ENCODE measurements around the gene SEH1L. TPM values are rescaled to one million over a fixed set of nuclear protein-coding genes. Genes with fewer than 3 reads are reported as not detected.

Gene SEH1L
- total RNA-seq, 1 experiment from 2014 or later: 98.3 TPM

DNA sequence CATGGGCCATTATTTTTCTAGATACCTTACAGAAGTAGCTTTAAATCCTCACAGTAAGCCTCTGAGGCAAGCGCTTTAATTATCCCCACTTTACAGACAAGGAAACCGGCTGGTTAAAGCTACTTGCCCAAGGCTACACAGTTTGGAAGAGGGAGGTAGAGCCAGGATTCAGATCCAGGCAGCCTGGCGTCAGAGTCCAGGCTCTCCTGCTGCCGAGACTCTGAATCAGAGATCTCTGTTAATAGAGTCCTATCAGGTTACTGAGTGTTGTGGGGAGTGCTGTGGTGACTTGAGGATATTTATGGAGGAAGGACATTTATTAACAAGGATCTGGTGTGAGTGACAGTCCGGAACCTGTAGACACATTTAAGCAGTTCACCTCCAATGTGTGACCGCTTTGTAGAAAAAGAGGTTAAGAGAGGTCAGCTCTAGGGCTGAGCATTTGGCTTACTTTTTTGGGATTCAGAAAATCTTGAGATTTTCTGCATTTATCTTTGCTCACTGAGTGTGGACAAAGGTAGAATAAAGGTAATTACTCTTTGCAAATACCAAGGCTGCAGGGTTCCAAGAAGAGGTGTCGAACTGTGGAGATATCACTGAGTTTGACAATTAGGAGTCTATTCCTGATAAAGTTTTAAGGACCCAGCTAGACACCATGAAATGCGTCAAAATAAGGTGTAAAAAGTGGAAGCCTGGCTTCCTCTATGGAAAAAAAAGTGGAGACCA, 41.7 kb downstream of the SEH1L start:
- Histone ChIP-seq H4K20me1 (ENCODE audit: insufficient read depth) (no peaks in the 10 kb centered on the region; the same call in 1 of the 2 replicates), H3K4me1 (replicated peaks; ENCODE audit: insufficient read depth) (peaks cover 26% of the 10 kb centered on the region), H3K9me2 (ENCODE audit: insufficient read depth) (no peaks in the 10 kb centered on the region), H3K79me2 (ENCODE audit: low read depth) (peaks cover 33% of the 10 kb centered on the region), H3K4me3 (peak overlapping the region; percentile 83; the same call in 1 of the 2 replicates), H3K9me3 (ENCODE audit: insufficient read depth, low read depth) (no peaks in the 10 kb centered on the region), H3K27me3 (ENCODE audit: insufficient read depth, low read depth) (no peaks in the 10 kb centered on the region), H3F3A (ENCODE audit: insufficient read depth, low read depth) (peaks cover 53% of the 10 kb centered on the region), H2AFZ (peak overlapping the region; percentile 92; the same call in 1 of the 2 replicates), H3K4me2 (peak overlapping the region; percentile 95), H3K27ac (peak overlapping the region; percentile 77), H3K36me3 (ENCODE audit: low read depth) (peaks cover 9% of the 10 kb centered on the region; the same call in 1 of the 2 replicates)
- ChIA-PET POLR2A (ENCODE audit: unreplicated experiment) (interaction anchor here (0.5 to 0.6 kb wide), 2 partner anchors 321 to 605 kb away, joined by 4 to 6 read pairs; no protein-coding TSS in a partner anchor), CTCF (interaction anchor here (0.7 kb wide), 1 partner anchor 68 kb away, joined by 3 read pairs; no protein-coding TSS in a partner anchor)
- intact Hi-C loops (cut with micrococcal nuclease; ENCODE audit: unreplicated experiment): no loop called here
- BruUV-seq (replicated peaks): no TSS peak
- TF ChIP-seq, protein P1, sequence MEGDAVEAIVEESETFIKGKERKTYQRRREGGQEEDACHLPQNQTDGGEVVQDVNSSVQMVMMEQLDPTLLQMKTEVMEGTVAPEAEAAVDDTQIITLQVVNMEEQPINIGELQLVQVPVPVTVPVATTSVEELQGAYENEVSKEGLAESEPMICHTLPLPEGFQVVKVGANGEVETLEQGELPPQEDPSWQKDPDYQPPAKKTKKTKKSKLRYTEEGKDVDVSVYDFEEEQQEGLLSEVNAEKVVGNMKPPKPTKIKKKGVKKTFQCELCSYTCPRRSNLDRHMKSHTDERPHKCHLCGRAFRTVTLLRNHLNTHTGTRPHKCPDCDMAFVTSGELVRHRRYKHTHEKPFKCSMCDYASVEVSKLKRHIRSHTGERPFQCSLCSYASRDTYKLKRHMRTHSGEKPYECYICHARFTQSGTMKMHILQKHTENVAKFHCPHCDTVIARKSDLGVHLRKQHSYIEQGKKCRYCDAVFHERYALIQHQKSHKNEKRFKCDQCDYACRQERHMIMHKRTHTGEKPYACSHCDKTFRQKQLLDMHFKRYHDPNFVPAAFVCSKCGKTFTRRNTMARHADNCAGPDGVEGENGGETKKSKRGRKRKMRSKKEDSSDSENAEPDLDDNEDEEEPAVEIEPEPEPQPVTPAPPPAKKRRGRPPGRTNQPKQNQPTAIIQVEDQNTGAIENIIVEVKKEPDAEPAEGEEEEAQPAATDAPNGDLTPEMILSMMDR (conservative IDR thresholded peaks at IDR 0.05): no peak
- TF ChIP-seq EZH2 (IDR thresholded peaks at IDR 0.05; ENCODE audit: low read depth): no peak
- no peak for DNase-seq

DNA sequence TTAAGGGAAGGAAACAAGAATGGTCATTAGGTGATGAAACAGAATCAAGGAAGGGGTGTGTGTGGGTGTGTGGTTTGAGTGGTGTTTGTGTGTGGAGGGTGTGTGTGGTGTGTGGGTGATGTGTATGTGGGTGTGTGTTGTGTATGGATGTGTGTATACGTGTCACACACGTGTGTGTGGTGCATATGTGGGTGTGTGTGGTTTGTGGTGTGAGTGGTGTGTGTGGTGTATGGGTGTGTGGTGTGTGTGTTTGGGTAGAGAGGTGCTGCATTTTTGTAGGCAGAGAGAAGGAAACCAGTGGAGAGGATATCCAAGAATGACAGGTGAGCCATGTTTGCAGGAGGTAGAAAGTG, 42.3 kb downstream of the SEH1L start:
- TF ChIP-seq, protein P1 (conservative IDR thresholded peaks at IDR 0.05): no peak
- TF ChIP-seq EZH2 (IDR thresholded peaks at IDR 0.05; ENCODE audit: low read depth): no peak

DNA sequence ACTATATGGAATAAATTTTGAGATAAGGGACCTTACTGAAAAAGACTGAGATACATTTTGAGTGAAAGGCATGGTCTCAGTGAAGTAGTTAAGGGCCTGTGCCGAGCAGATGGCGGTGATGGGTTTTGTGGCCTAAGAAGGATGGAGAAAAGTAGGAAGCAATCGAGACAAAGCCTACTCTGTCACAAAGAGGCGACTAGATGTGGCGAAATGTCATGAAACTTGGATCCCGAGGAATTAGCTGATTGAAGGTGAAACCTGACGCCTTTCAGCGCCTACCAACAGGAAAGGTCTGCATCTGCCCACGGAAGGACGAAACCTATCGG, 42.8 kb downstream of the SEH1L start:
- intact Hi-C loops (cut with micrococcal nuclease; ENCODE audit: unreplicated experiment): no loop called here
- Histone ChIP-seq H3K4me2 (peak overlapping the region; percentile 95), H3K4me1 (replicated peaks; ENCODE audit: insufficient read depth) (peaks cover 26% of the 10 kb centered on the region), H3K27ac (peak overlapping the region; percentile 77), H4K20me1 (ENCODE audit: insufficient read depth) (no peaks in the 10 kb centered on the region), H3F3A (ENCODE audit: insufficient read depth, low read depth) (peaks cover 49% of the 10 kb centered on the region), H3K27me3 (ENCODE audit: insufficient read depth, low read depth) (no peaks in the 10 kb centered on the region), H2AFZ (peak overlapping the region; percentile 92), H3K4me3 (peak overlapping the region; percentile 83), H3K79me2 (ENCODE audit: low read depth) (peaks cover 42% of the 10 kb centered on the region), H3K9me3 (ENCODE audit: insufficient read depth, low read depth) (no peaks in the 10 kb centered on the region), H3K36me3 (ENCODE audit: low read depth) (peaks cover 9% of the 10 kb centered on the region; the same call in 1 of the 2 replicates), H3K9me2 (ENCODE audit: insufficient read depth) (no peaks in the 10 kb centered on the region)
- DNase-seq: peak in 1 of 2 experiments; percentile 72
- POLR2A ChIA-PET (ENCODE audit: unreplicated experiment): interaction anchor here (0.6 to 1.2 kb wide), 18 partner anchors 9 to 1156 kb away, joined by 3 to 29 read pairs (median 5); partner anchors contain the start of genes AFG3L2, CEP76, PRELID3A and PSMG2
- TF ChIP-seq, protein P1 (conservative IDR thresholded peaks at IDR 0.05): no peak
- TF ChIP-seq EZH2 (IDR thresholded peaks at IDR 0.05; ENCODE audit: low read depth): no peak
- CTCF ChIA-PET: interaction anchor here (0.6 to 1.3 kb wide), 4 partner anchors 16 to 1275 kb away, joined by 3 to 11 read pairs (median 4); no protein-coding TSS in a partner anchor
- BruUV-seq (replicated peaks): TSS peak; percentile 95

More for the DNA sequence above, 42.3 kb downstream of the SEH1L start:
- ChIA-PET POLR2A (ENCODE audit: unreplicated experiment) (interaction anchor here (0.5 to 0.6 kb wide), 2 partner anchors 605 to 652 kb away, joined by 4 read pairs; no protein-coding TSS in a partner anchor), CTCF (interaction anchor here (0.6 to 1.3 kb wide), 5 partner anchors 15 to 1274 kb away, joined by 3 to 11 read pairs (median 3); no protein-coding TSS in a partner anchor)
- peaks cover 50% of the 10 kb centered on the region for H3F3A ChIP-seq (ENCODE audit: insufficient read depth, low read depth)
- peak overlapping the region; percentile 77 for H3K27ac ChIP-seq
- no peak for DNase-seq
- peaks cover 9% of the 10 kb centered on the region; the same call in 1 of the 2 replicates for H3K36me3 ChIP-seq (ENCODE audit: low read depth)
- peak overlapping the region; percentile 95 for H3K4me2 ChIP-seq
- H3K4me1 ChIP-seq (replicated peaks; ENCODE audit: insufficient read depth): peaks cover 26% of the 10 kb centered on the region
- H4K20me1 ChIP-seq (ENCODE audit: insufficient read depth): no peaks in the 10 kb centered on the region; the same call in 1 of the 2 replicates
- BruUV-seq (replicated peaks): no TSS peak
- H3K27me3 ChIP-seq (ENCODE audit: insufficient read depth, low read depth): no peaks in the 10 kb centered on the region
- H3K79me2 ChIP-seq (ENCODE audit: low read depth): peaks cover 37% of the 10 kb centered on the region
- no peaks in the 10 kb centered on the region for H3K9me2 ChIP-seq (ENCODE audit: insufficient read depth)
- H3K9me3 ChIP-seq (ENCODE audit: insufficient read depth, low read depth): no peaks in the 10 kb centered on the region
- peak overlapping the region; percentile 83 for H3K4me3 ChIP-seq
- peak overlapping the region; percentile 92 for H2AFZ ChIP-seq
- intact Hi-C loops (cut with micrococcal nuclease; ENCODE audit: unreplicated experiment): no loop called here

Measured in PC-9 (cell line).